Germinal center (tissue), 1 donor: ENCODE data around the gene SHISA9.

ENCODE experiments used
- DNase-seq: peaks from one replicate; pipeline ENCODE4 v3.0.0; 2012; ENCODE audit warnings: mixed read lengths, low spot score

SHISA9 gene

GRCh38 chr16:13029786-13030185 lies 128.4 kb downstream of the SHISA9 start:
- DNase-seq: no peak

GRCh38 chr16:13030769-13031168 lies 129.4 kb downstream of the SHISA9 start:
- no peak for DNase-seq

GRCh38 chr16:13032911-13033310 lies 131.5 kb downstream of the SHISA9 start:
- DNase-seq: no peak

GRCh38 chr16:13036600-13036999 lies 135.2 kb downstream of the SHISA9 start:
- no peak for DNase-seq

- no peak for DNase-seq
These were observed 137.2 kb downstream of the SHISA9 start for GRCh38 chr16:13038591-13038990.

GRCh38 chr16:13039526-13039925 lies 138.1 kb downstream of the SHISA9 start:
- no peak for DNase-seq

GRCh38 chr16:13041180-13041579 lies 139.8 kb downstream of the SHISA9 start:
- no peak for DNase-seq

GRCh38 chr16:13041646-13042290 lies 140.4 kb downstream of the SHISA9 start:
- DNase-seq: no peak

GRCh38 chr16:13042291-13042685 lies 140.9 kb downstream of the SHISA9 start:
- no peak for DNase-seq

- no peak for DNase-seq
These were observed 144.8 kb downstream of the SHISA9 start for GRCh38 chr16:13046061-13046821.

GRCh38 chr16:13047276-13047675 lies 145.9 kb downstream of the SHISA9 start:
- no peak for DNase-seq

GRCh38 chr16:13049688-13050087 lies 148.3 kb downstream of the SHISA9 start:
- no peak for DNase-seq

- DNase-seq: no peak
These were observed 151.0 kb downstream of the SHISA9 start for GRCh38 chr16:13052431-13052830.

- DNase-seq: no peak
These were observed 154.1 kb downstream of the SHISA9 start for GRCh38 chr16:13055480-13055879.

GRCh38 chr16:13056607-13057006 lies 155.2 kb downstream of the SHISA9 start:
- DNase-seq: no peak

GRCh38 chr16:13060932-13061331 lies 159.5 kb downstream of the SHISA9 start:
- DNase-seq: no peak

- DNase-seq: no peak
These were observed 160.3 kb downstream of the SHISA9 start for GRCh38 chr16:13061691-13062090.

GRCh38 chr16:13062219-13062618 lies 160.8 kb downstream of the SHISA9 start:
- no peak for DNase-seq

- no peak for DNase-seq
These were observed 162.1 kb downstream of the SHISA9 start for GRCh38 chr16:13063457-13063856.

- DNase-seq: no peak
These were observed 163.4 kb downstream of the SHISA9 start for GRCh38 chr16:13064821-13065220.

- DNase-seq: no peak
These were observed 166.2 kb downstream of the SHISA9 start for GRCh38 chr16:13067648-13068047.

GRCh38 chr16:13068912-13069583 lies 167.7 kb downstream of the SHISA9 start:
- DNase-seq: no peak

- no peak for DNase-seq
These were observed 168.9 kb downstream of the SHISA9 start for GRCh38 chr16:13070268-13070667.
